Progenitor cell of endocrine pancreas (in vitro differentiated cells): ENCODE data around the gene NECTIN1. TPM values are rescaled to one million over a fixed set of nuclear protein-coding genes. Genes with fewer than 3 reads are reported as not detected.

ENCODE experiments used
- DNase-seq: peaks from one replicate; pipeline ENCODE4 v3.0.0; 2021; ENCODE audit warnings: low spot score; ENCODE audit not compliant: unreplicated experiment
- H3K27ac Mint-ChIP-seq: 2 replicates; pipeline ENCODE4 v1.8.0; 2021; ENCODE audit warnings: mild to moderate bottlenecking, moderate library complexity, mixed read lengths
- H3K27me3 Mint-ChIP-seq: 2 replicates; pipeline ENCODE4 v1.8.0; 2021; ENCODE audit warnings: mixed read lengths
- H3K36me3 Mint-ChIP-seq: 2 replicates; pipeline ENCODE4 v1.8.0; 2022; ENCODE audit warnings: mixed read lengths; ENCODE audit not compliant: insufficient read depth
- H3K4me1 Mint-ChIP-seq: 2 replicates; pipeline ENCODE4 v1.8.0; 2021; ENCODE audit warnings: low read depth, mixed read lengths
- H3K4me3 Mint-ChIP-seq: 2 replicates; pipeline ENCODE4 v1.8.0; 2021; ENCODE audit warnings: low read depth, mild to moderate bottlenecking, moderate library complexity, mixed read lengths
- H3K9me3 Mint-ChIP-seq: 2 replicates; pipeline ENCODE4 v1.8.0; 2021; ENCODE audit warnings: low read depth, mixed read lengths
- total RNA-seq: library from RNA; stranded (reverse); gene quantifications from 2 replicates; pipeline ENCODE4 v1.2.1, GENCODE V29; 2021
- TF ChIP-seq, protein P1 (sequence below): fragments of 200-600 bp; sonication (generic); IDR thresholded peaks from one replicate; pipeline ENCODE4 v1.5.0; 2021; ENCODE audit warnings: antibody characterized with exemption, mild to moderate bottlenecking; ENCODE audit not compliant: unreplicated experiment

Gene NECTIN1
- total RNA-seq, 1 donor from 2014 or later: 42.1 TPM

DNA sequence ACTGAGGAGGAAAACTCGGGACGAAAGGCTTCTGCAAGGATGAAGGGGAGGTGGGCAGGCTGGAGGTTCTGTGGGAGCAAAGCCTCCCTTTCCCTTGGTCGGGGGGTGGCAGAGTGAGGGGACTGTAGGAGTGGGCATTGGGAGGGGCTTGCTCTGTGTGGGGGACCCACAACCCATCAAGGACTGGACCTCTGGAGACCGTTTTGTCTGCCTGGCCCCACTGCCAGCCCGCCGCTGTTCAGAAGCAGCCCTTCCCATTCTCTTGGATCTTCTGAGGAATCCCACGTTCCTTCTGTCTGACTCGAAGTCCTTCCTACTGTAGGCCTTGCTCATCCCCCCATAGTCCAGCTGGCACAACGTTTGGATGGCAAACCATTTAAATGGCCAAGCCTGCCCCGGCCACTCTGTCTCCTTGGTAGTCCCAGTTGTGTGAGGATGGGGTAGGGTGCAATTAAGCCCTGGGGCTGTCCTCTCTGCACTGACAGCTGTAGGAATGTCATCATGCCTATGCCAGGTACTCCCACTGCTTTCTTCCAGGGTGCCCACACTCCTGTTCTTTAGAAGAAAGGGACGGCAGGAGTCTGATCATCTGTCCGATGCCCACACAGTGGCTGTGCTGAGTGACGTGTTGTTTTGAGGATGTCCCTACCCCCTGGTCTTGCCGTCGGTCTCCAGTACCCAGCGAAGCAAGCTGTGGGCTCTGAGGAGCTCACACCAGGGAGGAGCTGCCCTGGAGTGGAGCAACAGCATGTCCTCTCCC lies 17.0 kb upstream of the NECTIN1 start:
- Mint-ChIP-seq H3K27ac (no peak overlapping the region), H3K36me3 (no peaks in the 10 kb centered on the region), H3K9me3 (no peaks in the 10 kb centered on the region), H3K4me1 (peaks cover 12% of the 10 kb centered on the region), H3K4me3 (no peak overlapping the region), H3K27me3 (peaks cover 49% of the 10 kb centered on the region)
- no peak for DNase-seq
- TF ChIP-seq, protein P1, sequence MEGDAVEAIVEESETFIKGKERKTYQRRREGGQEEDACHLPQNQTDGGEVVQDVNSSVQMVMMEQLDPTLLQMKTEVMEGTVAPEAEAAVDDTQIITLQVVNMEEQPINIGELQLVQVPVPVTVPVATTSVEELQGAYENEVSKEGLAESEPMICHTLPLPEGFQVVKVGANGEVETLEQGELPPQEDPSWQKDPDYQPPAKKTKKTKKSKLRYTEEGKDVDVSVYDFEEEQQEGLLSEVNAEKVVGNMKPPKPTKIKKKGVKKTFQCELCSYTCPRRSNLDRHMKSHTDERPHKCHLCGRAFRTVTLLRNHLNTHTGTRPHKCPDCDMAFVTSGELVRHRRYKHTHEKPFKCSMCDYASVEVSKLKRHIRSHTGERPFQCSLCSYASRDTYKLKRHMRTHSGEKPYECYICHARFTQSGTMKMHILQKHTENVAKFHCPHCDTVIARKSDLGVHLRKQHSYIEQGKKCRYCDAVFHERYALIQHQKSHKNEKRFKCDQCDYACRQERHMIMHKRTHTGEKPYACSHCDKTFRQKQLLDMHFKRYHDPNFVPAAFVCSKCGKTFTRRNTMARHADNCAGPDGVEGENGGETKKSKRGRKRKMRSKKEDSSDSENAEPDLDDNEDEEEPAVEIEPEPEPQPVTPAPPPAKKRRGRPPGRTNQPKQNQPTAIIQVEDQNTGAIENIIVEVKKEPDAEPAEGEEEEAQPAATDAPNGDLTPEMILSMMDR: no peak

DNA sequence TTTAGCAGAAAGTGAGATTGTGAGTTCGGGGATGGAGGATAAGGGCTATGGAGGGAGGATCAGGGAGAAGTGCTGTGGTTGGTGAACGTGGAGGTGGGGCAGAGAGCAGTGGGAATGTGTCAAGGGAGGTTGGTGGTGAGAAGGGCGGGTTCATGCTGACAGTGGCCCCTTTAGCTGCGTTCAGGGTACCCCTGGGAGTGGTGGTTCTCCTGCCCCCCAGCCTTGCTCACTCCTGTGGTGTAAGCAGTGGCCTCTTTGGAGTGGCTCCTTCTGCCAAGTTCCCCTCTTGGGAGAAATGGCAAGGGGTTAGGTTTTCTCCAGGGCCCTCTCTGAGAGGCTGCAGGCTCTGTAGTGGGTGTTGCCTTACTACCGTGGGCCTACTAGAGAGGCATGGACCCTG lies 16.1 kb upstream of the NECTIN1 start:
- Mint-ChIP-seq H3K27ac (no peak overlapping the region), H3K27me3 (peaks cover 51% of the 10 kb centered on the region), H3K4me3 (no peak overlapping the region), H3K4me1 (peaks cover 19% of the 10 kb centered on the region), H3K36me3 (no peaks in the 10 kb centered on the region), H3K9me3 (no peaks in the 10 kb centered on the region)
- TF ChIP-seq, protein P1: no peak
- no peak for DNase-seq

DNA sequence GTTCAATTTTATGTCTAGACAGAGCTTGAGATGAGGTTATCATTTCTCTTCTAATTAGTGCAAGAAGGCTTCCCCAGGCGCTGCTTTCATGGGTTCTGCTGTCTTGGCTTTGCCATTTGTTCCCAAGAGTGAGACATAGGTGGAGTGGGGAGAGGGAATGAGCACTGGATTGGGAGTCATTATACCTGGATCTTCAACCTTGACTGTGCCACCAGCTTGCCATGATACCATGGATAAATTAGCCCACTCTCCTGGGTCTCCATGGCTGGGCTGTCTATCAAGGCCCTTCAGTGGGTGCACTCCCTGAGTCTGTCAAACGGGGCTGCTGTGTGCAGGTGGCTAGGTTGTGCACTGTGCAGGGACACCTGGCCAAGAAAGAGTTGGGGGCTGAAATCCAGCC lies 15.6 kb upstream of the NECTIN1 start:
- peaks cover 25% of the 10 kb centered on the region for H3K4me1 Mint-ChIP-seq
- DNase-seq: no peak
- H3K27me3 Mint-ChIP-seq: peaks cover 51% of the 10 kb centered on the region
- no peak overlapping the region for H3K27ac Mint-ChIP-seq
- H3K36me3 Mint-ChIP-seq: no peaks in the 10 kb centered on the region
- H3K4me3 Mint-ChIP-seq: no peak overlapping the region
- TF ChIP-seq, protein P1: no peak
- H3K9me3 Mint-ChIP-seq: no peaks in the 10 kb centered on the region

DNA sequence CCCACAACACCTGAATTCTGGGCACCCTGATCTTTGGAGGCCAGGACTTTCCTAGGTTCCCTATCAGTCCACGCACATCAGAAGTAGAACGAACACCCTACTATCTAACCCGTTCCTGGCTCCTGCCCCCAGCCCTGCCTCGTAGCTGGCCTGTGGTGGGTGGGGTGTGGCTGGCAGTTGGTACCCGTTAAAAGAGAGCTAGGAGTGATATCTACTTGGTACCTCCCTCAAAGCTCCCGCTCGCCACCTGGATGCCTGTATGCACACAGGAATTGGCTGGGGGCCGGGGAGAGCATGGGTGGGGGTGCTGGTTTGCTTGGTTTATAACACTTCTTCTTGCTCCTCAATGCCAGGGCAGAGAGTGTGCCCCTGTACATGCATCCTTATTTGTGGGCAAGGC lies 14.0 kb upstream of the NECTIN1 start:
- H3K27me3 Mint-ChIP-seq: peaks cover 51% of the 10 kb centered on the region
- no peaks in the 10 kb centered on the region for H3K9me3 Mint-ChIP-seq
- H3K4me1 Mint-ChIP-seq: peaks cover 36% of the 10 kb centered on the region
- H3K36me3 Mint-ChIP-seq: no peaks in the 10 kb centered on the region
- no peak overlapping the region for H3K27ac Mint-ChIP-seq
- H3K4me3 Mint-ChIP-seq: peak overlapping the region; percentile 65
- no peak for DNase-seq
- TF ChIP-seq, protein P1: no peak

DNA sequence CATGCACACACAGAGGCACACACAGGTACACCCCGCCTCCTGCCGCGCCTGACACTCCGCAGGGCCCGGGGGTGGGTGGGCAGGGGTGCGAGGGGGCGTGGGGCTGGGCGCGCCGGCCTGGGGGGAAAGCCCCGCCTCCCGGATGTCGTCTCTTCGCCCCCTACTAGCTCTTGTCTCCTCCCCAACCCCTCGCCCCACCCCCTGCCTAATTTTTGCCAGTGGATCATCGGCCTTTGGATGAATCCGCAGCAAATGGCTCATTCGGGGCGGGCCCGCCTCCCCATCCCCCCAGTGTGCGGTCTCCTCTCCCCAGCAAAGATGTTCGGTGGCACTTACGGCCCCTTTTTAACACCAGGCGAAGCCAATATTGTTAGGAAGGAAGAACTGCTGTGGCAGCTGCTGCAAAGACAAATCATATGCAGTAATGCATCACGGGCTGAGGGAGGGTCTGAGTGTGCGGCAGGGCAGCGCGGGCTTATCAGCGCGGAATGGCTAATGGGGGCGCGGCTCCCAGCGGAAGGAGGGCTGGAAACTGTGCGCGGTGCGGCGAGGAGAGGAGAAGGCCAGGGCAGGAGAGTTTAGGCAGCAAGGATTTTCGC lies 13.4 kb upstream of the NECTIN1 start:
- peaks cover 49% of the 10 kb centered on the region for H3K27me3 Mint-ChIP-seq
- TF ChIP-seq, protein P1: no peak
- H3K4me3 Mint-ChIP-seq: peak overlapping the region; percentile 65
- no peak overlapping the region for H3K27ac Mint-ChIP-seq
- H3K4me1 Mint-ChIP-seq: peaks cover 36% of the 10 kb centered on the region
- DNase-seq: peak; percentile 37
- H3K9me3 Mint-ChIP-seq: no peaks in the 10 kb centered on the region
- no peaks in the 10 kb centered on the region for H3K36me3 Mint-ChIP-seq
